Keratinocyte (primary cell): Measurements from ENCODE around the gene PRKAG2.

Experiments
- CTCF ChIP-seq, 3 experiments: IDR thresholded peaks in 1 of 3; conservative IDR thresholded peaks in 1 of 3; optimal IDR thresholded peaks in 1 of 3; 2 replicates in 2 of 3; 3 replicates in 1 of 3; pipeline versions ENCODE3 to v1.5.1; 2011; ENCODE audit warnings: low read length in 3 of 3, mild to moderate bottlenecking in 3 of 3, moderate library complexity in 2 of 3, control low read depth in 1 of 3, inconsistent platforms in 1 of 3; ENCODE audit not compliant: insufficient read depth in 2 of 3; ENCODE audit errors: extremely low read depth in 1 of 3
- EZH2 ChIP-seq: IDR thresholded peaks from one replicate; pipeline ENCODE4 v1.6.1; 2012; ENCODE audit warnings: inconsistent platforms, mild to moderate bottlenecking, low read length, moderate library complexity

GRCh38 chr7:151730591-151730990 lies 146.3 kb downstream of the PRKAG2 start:
- TF ChIP-seq CTCF (optimal IDR thresholded peaks at IDR 0.05 in 1 of 3, IDR thresholded peaks at IDR 0.05 in 1 of 3, conservative IDR thresholded peaks at IDR 0.05 in 1 of 3; ENCODE audit: extremely low read depth in 1 of 3, insufficient read depth in 2 of 3, low read length in 3 of 3) = no peak
- TF ChIP-seq EZH2 = no peak
